DND-41 (cell line): ENCODE results near the gene MCOLN1.

Experiments used
- ATAC-seq: fragments of 200-7000 bp; cut with Tn5 transposase; 3 replicates; pipeline ENCODE4 v1.9.1; 2021; ENCODE audit warnings: low read depth; ENCODE audit not compliant: insufficient read depth
- DNase-seq: peaks from one replicate; pipeline ENCODE4 v3.0.0-alpha.2; 2020
- H2AFZ ChIP-seq: 2 replicates; pipeline ENCODE4 v1.6.0; 2012; ENCODE audit warnings: low read depth, low read length
- H3K27ac ChIP-seq: 2 replicates; pipeline ENCODE4 v1.5.1; 2012; ENCODE audit warnings: low read length, inconsistent platforms
- H3K27me3 ChIP-seq: fragments of 200-600 bp; sonication (generic); 2 replicates; pipeline ENCODE4 v1.6.0; 2012; ENCODE audit warnings: low read length, mild to moderate bottlenecking, inconsistent platforms; ENCODE audit not compliant: insufficient read depth, poor library complexity
- H3K36me3 ChIP-seq: 2 replicates; pipeline ENCODE4 v1.5.1; 2012; ENCODE audit warnings: low read length, inconsistent platforms; ENCODE audit not compliant: insufficient read depth
- H3K4me1 ChIP-seq: 2 replicates; pipeline ENCODE4 v1.5.1; 2012; ENCODE audit warnings: mild to moderate bottlenecking, low read length; ENCODE audit not compliant: insufficient read depth
- H3K4me2 ChIP-seq: 2 replicates; pipeline ENCODE4 v1.6.0; 2012; ENCODE audit warnings: mild to moderate bottlenecking, moderate library complexity, low read length, inconsistent platforms; ENCODE audit not compliant: insufficient read depth
- H3K4me3 ChIP-seq, 2 experiments: fragments of 200-600 bp in 1 of 2; shearing (Covaris generic) in 1 of 2; 2 replicates each; pipeline ENCODE4 v1.5.1; 2012 to 2016; ENCODE audit warnings: inconsistent platforms in 2 of 2, low read length in 2 of 2, mild to moderate bottlenecking in 2 of 2, low read depth in 1 of 2, moderate library complexity in 1 of 2
- H3K79me2 ChIP-seq: 2 replicates; pipeline ENCODE4 v1.6.0; 2012; ENCODE audit warnings: low read length, inconsistent platforms; ENCODE audit not compliant: insufficient read depth
- H3K9ac ChIP-seq: 2 replicates; pipeline ENCODE4 v1.6.0; 2012; ENCODE audit warnings: low read depth, mild to moderate bottlenecking, inconsistent platforms, low read length, moderate library complexity
- H3K9me3 ChIP-seq: 2 replicates; pipeline ENCODE4 v1.5.1; 2012; ENCODE audit warnings: low read length, moderate library complexity, mild to moderate bottlenecking, inconsistent platforms; ENCODE audit not compliant: insufficient read depth, severe bottlenecking
- H4K20me1 ChIP-seq: 2 replicates; pipeline ENCODE4 v1.6.0; 2012; ENCODE audit warnings: low read length; ENCODE audit not compliant: insufficient read depth
- EZH2 ChIP-seq: IDR thresholded peaks from 3 replicates; pipeline ENCODE4 v1.6.1; 2012; ENCODE audit warnings: borderline replicate concordance, low read depth, mild to moderate bottlenecking, moderate library complexity, low read length, inconsistent platforms; ENCODE audit not compliant: severe bottlenecking
- TF ChIP-seq, protein P1 (sequence below): IDR thresholded peaks from 2 replicates; pipeline ENCODE4 v1.5.1; 2012; ENCODE audit warnings: borderline replicate concordance, low read length, moderate library complexity, mild to moderate bottlenecking; ENCODE audit not compliant: poor library complexity, severe bottlenecking; ENCODE audit errors: extremely low read depth

MCOLN1 gene

GRCh38 chr19:7556696-7557315, 34.4 kb downstream of the MCOLN1 start:
- Histone ChIP-seq H3K4me3 (no peak overlapping the region), H3K9me3 (no peaks in the 10 kb centered on the region), H3K27me3 (no peaks in the 10 kb centered on the region), H4K20me1 (no peaks in the 10 kb centered on the region; the same call in 1 of the 2 replicates), H3K27ac (no peak overlapping the region), H3K79me2 (no peaks in the 10 kb centered on the region), H2AFZ (no peak overlapping the region), H3K4me1 (no peaks in the 10 kb centered on the region), H3K4me2 (no peak overlapping the region), H3K9ac (no peak overlapping the region), H3K36me3 (peaks cover 38% of the 10 kb centered on the region)
- DNase-seq (no peak), ATAC-seq (no peak)
- TF ChIP-seq EZH2: no peak
- TF ChIP-seq, protein P1, sequence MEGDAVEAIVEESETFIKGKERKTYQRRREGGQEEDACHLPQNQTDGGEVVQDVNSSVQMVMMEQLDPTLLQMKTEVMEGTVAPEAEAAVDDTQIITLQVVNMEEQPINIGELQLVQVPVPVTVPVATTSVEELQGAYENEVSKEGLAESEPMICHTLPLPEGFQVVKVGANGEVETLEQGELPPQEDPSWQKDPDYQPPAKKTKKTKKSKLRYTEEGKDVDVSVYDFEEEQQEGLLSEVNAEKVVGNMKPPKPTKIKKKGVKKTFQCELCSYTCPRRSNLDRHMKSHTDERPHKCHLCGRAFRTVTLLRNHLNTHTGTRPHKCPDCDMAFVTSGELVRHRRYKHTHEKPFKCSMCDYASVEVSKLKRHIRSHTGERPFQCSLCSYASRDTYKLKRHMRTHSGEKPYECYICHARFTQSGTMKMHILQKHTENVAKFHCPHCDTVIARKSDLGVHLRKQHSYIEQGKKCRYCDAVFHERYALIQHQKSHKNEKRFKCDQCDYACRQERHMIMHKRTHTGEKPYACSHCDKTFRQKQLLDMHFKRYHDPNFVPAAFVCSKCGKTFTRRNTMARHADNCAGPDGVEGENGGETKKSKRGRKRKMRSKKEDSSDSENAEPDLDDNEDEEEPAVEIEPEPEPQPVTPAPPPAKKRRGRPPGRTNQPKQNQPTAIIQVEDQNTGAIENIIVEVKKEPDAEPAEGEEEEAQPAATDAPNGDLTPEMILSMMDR: no peak

DNA sequence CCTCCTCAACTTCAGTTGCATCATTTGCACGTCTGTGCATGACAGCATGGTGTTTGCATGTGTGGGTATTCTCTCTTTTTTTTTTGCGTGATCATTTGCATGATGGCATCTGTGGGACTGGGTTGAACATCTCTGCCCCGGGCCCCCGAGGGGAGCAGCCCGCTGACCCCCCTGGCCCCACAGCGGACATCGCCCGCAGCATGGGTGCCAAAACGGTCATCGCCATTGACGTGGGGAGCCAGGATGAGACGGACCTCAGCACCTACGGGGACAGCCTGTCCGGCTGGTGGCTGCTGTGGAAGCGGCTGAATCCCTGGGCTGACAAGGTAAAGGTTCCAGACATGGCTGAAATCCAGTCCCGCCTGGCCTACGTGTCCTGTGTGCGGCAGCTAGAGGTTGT, 36.2 kb downstream of the MCOLN1 start:
- H3K27me3 ChIP-seq: no peaks in the 10 kb centered on the region
- H3K27ac ChIP-seq: no peak overlapping the region
- DNase-seq (no peak), ATAC-seq (no peak)
- no peaks in the 10 kb centered on the region; the same call in 1 of the 2 replicates for H4K20me1 ChIP-seq
- H3K36me3 ChIP-seq: peaks cover 38% of the 10 kb centered on the region
- no peak overlapping the region for H3K4me3 ChIP-seq
- H3K9ac ChIP-seq: no peak overlapping the region
- no peaks in the 10 kb centered on the region for H3K4me1 ChIP-seq
- no peaks in the 10 kb centered on the region for H3K9me3 ChIP-seq
- no peak for TF ChIP-seq EZH2
- TF ChIP-seq, protein P1: no peak
- no peak overlapping the region for H2AFZ ChIP-seq
- H3K79me2 ChIP-seq: no peaks in the 10 kb centered on the region
- no peak overlapping the region for H3K4me2 ChIP-seq

GRCh38 chr19:7559102-7559501, 36.7 kb downstream of the MCOLN1 start:
- H3K9me3 ChIP-seq: no peaks in the 10 kb centered on the region
- H3K79me2 ChIP-seq: no peaks in the 10 kb centered on the region
- no peak overlapping the region for H3K4me2 ChIP-seq
- no peaks in the 10 kb centered on the region for H3K4me1 ChIP-seq
- H4K20me1 ChIP-seq: no peaks in the 10 kb centered on the region; the same call in 1 of the 2 replicates
- H3K4me3 ChIP-seq: no peak overlapping the region
- H2AFZ ChIP-seq: no peak overlapping the region
- no peak overlapping the region for H3K27ac ChIP-seq
- DNase-seq (no peak), ATAC-seq (no peak)
- peaks cover 38% of the 10 kb centered on the region for H3K36me3 ChIP-seq
- H3K27me3 ChIP-seq: no peaks in the 10 kb centered on the region
- no peak overlapping the region for H3K9ac ChIP-seq
- TF ChIP-seq, protein P1: no peak
- no peak for TF ChIP-seq EZH2
